GM08714 (cell line): Measurements from ENCODE around the gene SAE1.
A peak's percentile ranks its signal among the peaks of the same experiment; 100 is the strongest.

Experiments
- H3K4me3 ChIP-seq: fragments of 200-500 bp; sonication (Bioruptor generic); 2 replicates; pipeline ENCODE4 v1.5.1; 2014; ENCODE audit warnings: mild to moderate bottlenecking, low read length, inconsistent platforms
- ZNF274 ChIP-seq: IDR thresholded peaks from 2 replicates; pipeline ENCODE4 v1.6.1; 2012; ENCODE audit warnings: mild to moderate bottlenecking, low read depth, low read length

The SAE1 gene

GRCh38 chr19:47155148-47155547 lies 24.5 kb downstream of the SAE1 start:
- H3K4me3 ChIP-seq, result no peak overlapping the region
- TF ChIP-seq ZNF274, result no peak

GRCh38 chr19:47156861-47157430 lies 26.3 kb downstream of the SAE1 start:
- no peak overlapping the region; the same call in 1 of the 2 replicates for H3K4me3 ChIP-seq
- TF ChIP-seq ZNF274, result no peak

- TF ChIP-seq ZNF274, result no peak
- peak overlapping the region; percentile 8; the same call in 1 of the 2 replicates for H3K4me3 ChIP-seq
Measured at GRCh38 chr19:47157431-47158321, 27.0 kb downstream of the SAE1 start.

GRCh38 chr19:47158367-47158791 lies 27.7 kb downstream of the SAE1 start:
- H3K4me3 ChIP-seq, result no peak overlapping the region; the same call in 1 of the 2 replicates
- TF ChIP-seq ZNF274, result no peak

- TF ChIP-seq ZNF274, result no peak
- no peak overlapping the region for H3K4me3 ChIP-seq
Measured at GRCh38 chr19:47158879-47159503, 28.4 kb downstream of the SAE1 start.

- TF ChIP-seq ZNF274, result no peak
- no peak overlapping the region for H3K4me3 ChIP-seq
Measured at GRCh38 chr19:47161876-47162489, 31.3 kb downstream of the SAE1 start.

- TF ChIP-seq ZNF274, result no peak
- no peak overlapping the region for H3K4me3 ChIP-seq
Measured at GRCh38 chr19:47168065-47168464, 37.4 kb downstream of the SAE1 start.

GRCh38 chr19:47172666-47173455 lies 42.2 kb downstream of the SAE1 start:
- no peak overlapping the region for H3K4me3 ChIP-seq
- no peak for TF ChIP-seq ZNF274

- no peak overlapping the region for H3K4me3 ChIP-seq
- TF ChIP-seq ZNF274, result no peak
Measured at GRCh38 chr19:47176071-47176626, 45.5 kb downstream of the SAE1 start.

GRCh38 chr19:47176627-47177090 lies 46.0 kb downstream of the SAE1 start:
- H3K4me3 ChIP-seq, result no peak overlapping the region
- no peak for TF ChIP-seq ZNF274

- H3K4me3 ChIP-seq, result no peak overlapping the region
- TF ChIP-seq ZNF274, result no peak
Measured at GRCh38 chr19:47179653-47180310, 49.1 kb downstream of the SAE1 start.

GRCh38 chr19:47183601-47184000 lies 53.0 kb downstream of the SAE1 start:
- no peak overlapping the region for H3K4me3 ChIP-seq
- TF ChIP-seq ZNF274, result no peak

GRCh38 chr19:47186446-47187334 lies 56.1 kb downstream of the SAE1 start:
- H3K4me3 ChIP-seq, result no peak overlapping the region
- TF ChIP-seq ZNF274, result no peak
